ENCODE results near the gene ABHD14A. TPM values are rescaled to one million over a fixed set of nuclear protein-coding genes. Genes with fewer than 3 reads are reported as not detected.

ABHD14A gene
- total and polyA plus RNA-seq, 2 of the 4 experiments (the other 2 are of a cell fraction), result 3.4 to 10.0 TPM

- DNase-seq (no peak), ATAC-seq (ENCODE audit: low read depth) (no peak)
- POLR2A ChIA-PET (ENCODE audit: unreplicated experiment), result no interaction called here
- H3K27ac ChIP-seq (ENCODE audit: insufficient read depth, low read length), result no peak overlapping the region
- no TSS peak for BruUV-seq (replicated peaks)
- H3K9me1 ChIP-seq (ENCODE audit: insufficient read depth, low read length), result peaks cover 4% of the 10 kb centered on the region
- no peaks in the 10 kb centered on the region for H3K9me3 ChIP-seq (ENCODE audit: control insufficient read depth, insufficient read depth, low read length)
- no peak overlapping the region for H3K56ac ChIP-seq (ENCODE audit: extremely low read depth, insufficient read depth, low read length)
- in situ Hi-C loops (cut with MboI; ENCODE audit: low sequenced_read_pairs), result loop anchor here (25.0 kb wide), 1 partner anchor 551 kb away; the partner anchor contains the start of genes MANF and RBM15B
- dilution Hi-C loops (cut with HindIII; ENCODE audit: low sequenced_read_pairs, unreplicated experiment), result no loop called here
- H3K4me3 ChIP-seq (ENCODE audit: insufficient read depth, low read depth, low read length), result no peak overlapping the region
- no peak overlapping the region for H2AK5ac ChIP-seq (ENCODE audit: low read depth, low read length)
- no peak overlapping the region for H2BK5ac ChIP-seq (ENCODE audit: low read depth, low read length, poor library complexity, severe bottlenecking)
- no peak overlapping the region for H3K18ac ChIP-seq (ENCODE audit: low read depth, low read length)
- peak overlapping the region; percentile 24 for H2AK9ac ChIP-seq (replicated peaks; ENCODE audit: low read depth, low read length, poor library complexity)
- no peak overlapping the region for H2BK20ac ChIP-seq (ENCODE audit: low read depth, low read length)
- no peak overlapping the region for H3K9ac ChIP-seq (ENCODE audit: low read depth, low read length)
- H3K23ac ChIP-seq (ENCODE audit: low read depth, low read length), result no peak overlapping the region
- H2BK120ac ChIP-seq (ENCODE audit: low read depth, low read length), result no peak overlapping the region
- no peaks in the 10 kb centered on the region for H3K27me3 ChIP-seq (ENCODE audit: control insufficient read depth, insufficient read depth, low read length)
- no peak overlapping the region for H3K4ac ChIP-seq (ENCODE audit: low read depth, low read length)
- H2BK15ac ChIP-seq (ENCODE audit: low read depth, low read length), result no peak overlapping the region
- peaks cover 49% of the 10 kb centered on the region for H3K36me3 ChIP-seq (ENCODE audit: control insufficient read depth, insufficient read depth, low read length)
- no peak overlapping the region for H3K4me2 ChIP-seq (ENCODE audit: low read depth, low read length)
- H4K8ac ChIP-seq (ENCODE audit: low read depth in 2 of 2, low read length in 2 of 2), result no peak overlapping the region
- peaks cover 17 to 33% of the 10 kb centered on the region in 2 experiments; a peak in 3 of 4 replicates for H3K79me1 ChIP-seq (ENCODE audit: low read depth in 1 of 2, low read length in 2 of 2)
- no peak overlapping the region for H4K91ac ChIP-seq (ENCODE audit: insufficient read depth, low read depth, low read length)
- peaks cover 9% of the 10 kb centered on the region for H3K4me1 ChIP-seq (ENCODE audit: control insufficient read depth, insufficient read depth, low read length)
- H4K5ac ChIP-seq (ENCODE audit: low read depth, low read length), result no peak overlapping the region
- intact Hi-C loops (cut with micrococcal nuclease), result no loop called here
- no peak overlapping the region for H2AFZ ChIP-seq (replicated peaks; ENCODE audit: low read length, poor library complexity)
- CTCF ChIA-PET, result no interaction called here
- peaks cover 9% of the 10 kb centered on the region for H4K20me1 ChIP-seq (ENCODE audit: insufficient read depth, low read length)
- WGBS, 2 experiments (ENCODE audit: extremely low coverage in 2 of 2, insufficient read length in 1 of 2), result 100% methylated on average over 2 of the region's 13 CpGs; no CpG with 5 or more reads in 1 of the 2 experiments
- H3K14ac ChIP-seq (replicated peaks; ENCODE audit: low read depth, low read length), result no peak overlapping the region
- no peak for TF ChIP-seq USF2 (IDR thresholded peaks at IDR 0.05; ENCODE audit: low read depth, low read length)
- no peak for TF ChIP-seq CEBPB (IDR thresholded peaks at IDR 0.05; ENCODE audit: low read depth, low read length)
- no peak for TF ChIP-seq MAZ (IDR thresholded peaks at IDR 0.05; ENCODE audit: borderline replicate concordance, low read depth, low read length)
- no peak for TF ChIP-seq BHLHE40 (IDR thresholded peaks at IDR 0.05; ENCODE audit: low read depth, low read length)
- TF ChIP-seq MAFK (IDR thresholded peaks at IDR 0.05; ENCODE audit: low read depth, low read length), result no peak
- TF ChIP-seq CTCF (conservative IDR thresholded peaks at IDR 0.05; ENCODE audit: low read depth, low read length), result no peak
- no peak for TF ChIP-seq CHD1 (IDR thresholded peaks at IDR 0.05; ENCODE audit: low read depth, low read length)
- TF ChIP-seq RCOR1 (IDR thresholded peaks at IDR 0.05; ENCODE audit: insufficient replicate concordance, low read length), result no peak
- TF ChIP-seq RFX5 (IDR thresholded peaks at IDR 0.05; ENCODE audit: low read depth, low read length), result no peak
- TF ChIP-seq NFE2L2 (IDR thresholded peaks at IDR 0.05; ENCODE audit: low read depth, low read length), result no peak
- no peak for TF ChIP-seq MXI1 (IDR thresholded peaks at IDR 0.05; ENCODE audit: borderline replicate concordance, low read depth, low read length)
- TF ChIP-seq SMC3 (IDR thresholded peaks at IDR 0.05; ENCODE audit: low read depth, low read length), result no peak
- no peak for TF ChIP-seq FOS (IDR thresholded peaks at IDR 0.05; ENCODE audit: low read depth, low read length)
- TF ChIP-seq, protein P1, sequence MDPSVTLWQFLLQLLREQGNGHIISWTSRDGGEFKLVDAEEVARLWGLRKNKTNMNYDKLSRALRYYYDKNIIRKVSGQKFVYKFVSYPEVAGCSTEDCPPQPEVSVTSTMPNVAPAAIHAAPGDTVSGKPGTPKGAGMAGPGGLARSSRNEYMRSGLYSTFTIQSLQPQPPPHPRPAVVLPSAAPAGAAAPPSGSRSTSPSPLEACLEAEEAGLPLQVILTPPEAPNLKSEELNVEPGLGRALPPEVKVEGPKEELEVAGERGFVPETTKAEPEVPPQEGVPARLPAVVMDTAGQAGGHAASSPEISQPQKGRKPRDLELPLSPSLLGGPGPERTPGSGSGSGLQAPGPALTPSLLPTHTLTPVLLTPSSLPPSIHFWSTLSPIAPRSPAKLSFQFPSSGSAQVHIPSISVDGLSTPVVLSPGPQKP (IDR thresholded peaks at IDR 0.05; ENCODE audit: borderline replicate concordance, low read depth, low read length), result no peak
These were observed 37.0 kb upstream of the ABHD14A start for GRCh38 chr3:51937611-51938450.
